A549 (cell line): ENCODE measurements around the gene RBM17.

ENCODE experiments used
- CHD4 ChIP-seq: fragments of 200-600 bp; sonication (generic); IDR thresholded peaks from 2 replicates; pipeline ENCODE4 v1.6.1; 2016; ENCODE audit warnings: antibody characterized with exemption, mild to moderate bottlenecking, borderline replicate concordance
- CTCF ChIP-seq: fragments of >200 bp; sonication (Bioruptor Twin); formaldehyde crosslinking; IDR thresholded peaks from 3 replicates; pipeline ENCODE4 v1.5.1; 2016
- EHMT2 ChIP-seq: fragments of 200-600 bp; sonication (generic); IDR thresholded peaks from 2 replicates; pipeline ENCODE4 v1.6.1; 2016; ENCODE audit warnings: antibody characterized with exemption, low read depth, mild to moderate bottlenecking, moderate library complexity
- FOSB ChIP-seq: fragments of 250-450 bp; sonication (Bioruptor Pico); IDR thresholded peaks from 2 replicates; pipeline ENCODE4 v1.5.0; 2020; ENCODE audit warnings: mild to moderate bottlenecking, moderate library complexity
- JUNB ChIP-seq: fragments of >200 bp; sonication (Bioruptor Twin); formaldehyde crosslinking; IDR thresholded peaks from 2 replicates; pipeline ENCODE4 v1.6.1; 2016
- MYC ChIP-seq: IDR thresholded peaks from 2 replicates; pipeline ENCODE4 v1.6.1; 2012; ENCODE audit warnings: mild to moderate bottlenecking, inconsistent platforms, low read length, improper control_type of control experiment, borderline replicate concordance
- POLR2A ChIP-seq: IDR thresholded peaks from 2 replicates; pipeline ENCODE4 v1.6.1; 2012; ENCODE audit warnings: mild to moderate bottlenecking, low read length
- POLR2AphosphoS2 ChIP-seq: conservative IDR thresholded peaks from 2 replicates; pipeline ENCODE4 v1.6.1; 2012; ENCODE audit warnings: low read length, improper control_type of control experiment, inconsistent platforms
- RFX5 ChIP-seq: fragments of 450-650 bp; IDR thresholded peaks from 2 replicates; pipeline ENCODE4 v1.7.1; 2014; ENCODE audit warnings: antibody characterized with exemption, mild to moderate bottlenecking, moderate library complexity
- TP53 ChIP-seq: fragments of 250-450 bp; sonication (Bioruptor Pico); IDR thresholded peaks from 2 replicates; pipeline ENCODE4 v1.5.0; 2021; ENCODE audit warnings: mild to moderate bottlenecking, moderate library complexity
- TF ChIP-seq, protein P1 (sequence below): IDR thresholded peaks from 2 replicates; pipeline ENCODE4 v1.6.1; 2012

DNA sequence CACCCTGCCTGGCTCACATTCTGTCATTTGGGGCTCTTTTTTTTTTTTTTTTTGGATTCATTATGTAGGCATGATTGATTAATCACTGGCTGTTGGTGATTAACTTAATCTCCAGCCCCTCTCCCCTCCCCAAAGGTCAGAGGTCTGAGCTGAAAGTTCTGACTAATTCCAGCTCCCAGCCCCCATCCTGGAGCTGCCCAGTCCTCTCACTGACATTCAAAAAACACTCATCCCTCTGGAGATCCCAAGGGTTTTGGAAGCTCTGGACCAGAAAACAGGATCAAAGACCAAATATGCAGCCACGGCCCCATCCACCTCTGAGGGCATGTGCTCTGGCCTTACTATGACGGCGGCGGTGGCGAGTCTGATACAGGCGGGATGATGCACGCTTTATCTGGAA lies 53.8 kb downstream of the RBM17 start:
- TF ChIP-seq, protein P1, sequence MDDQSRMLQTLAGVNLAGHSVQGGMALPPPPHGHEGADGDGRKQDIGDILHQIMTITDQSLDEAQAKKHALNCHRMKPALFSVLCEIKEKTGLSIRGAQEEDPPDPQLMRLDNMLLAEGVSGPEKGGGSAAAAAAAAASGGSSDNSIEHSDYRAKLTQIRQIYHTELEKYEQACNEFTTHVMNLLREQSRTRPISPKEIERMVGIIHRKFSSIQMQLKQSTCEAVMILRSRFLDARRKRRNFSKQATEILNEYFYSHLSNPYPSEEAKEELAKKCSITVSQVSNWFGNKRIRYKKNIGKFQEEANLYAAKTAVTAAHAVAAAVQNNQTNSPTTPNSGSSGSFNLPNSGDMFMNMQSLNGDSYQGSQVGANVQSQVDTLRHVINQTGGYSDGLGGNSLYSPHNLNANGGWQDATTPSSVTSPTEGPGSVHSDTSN = no peak
- TF ChIP-seq CTCF (no peak), JUNB (no peak), POLR2AphosphoS2 (no peak), EHMT2 (no peak), CHD4 (no peak), MYC (no peak), FOSB (CRISPR knock-in tag) (no peak), POLR2A (no peak), RFX5 (no peak), TP53 (CRISPR knock-in tag) (no peak)
